Stimulated activated CD4-positive, alpha-beta T cell treated with anti-CD3 and anti-CD28 coated beads, Interleukin-4, amount 100 ng/mL, for 4 hours (primary cell): Measurements from ENCODE around the gene AP2B1.
A peak's percentile ranks its signal among the peaks of the same experiment; 100 is the strongest.

Source experiments
- DNase-seq, 2 experiments: peaks; one replicate each; pipeline ENCODE4 v3.0.0-alpha.2; 2020

The AP2B1 gene

GRCh38 chr17:35705230-35705629 lies 118.1 kb downstream of the AP2B1 start:
- no peak for DNase-seq

DNA sequence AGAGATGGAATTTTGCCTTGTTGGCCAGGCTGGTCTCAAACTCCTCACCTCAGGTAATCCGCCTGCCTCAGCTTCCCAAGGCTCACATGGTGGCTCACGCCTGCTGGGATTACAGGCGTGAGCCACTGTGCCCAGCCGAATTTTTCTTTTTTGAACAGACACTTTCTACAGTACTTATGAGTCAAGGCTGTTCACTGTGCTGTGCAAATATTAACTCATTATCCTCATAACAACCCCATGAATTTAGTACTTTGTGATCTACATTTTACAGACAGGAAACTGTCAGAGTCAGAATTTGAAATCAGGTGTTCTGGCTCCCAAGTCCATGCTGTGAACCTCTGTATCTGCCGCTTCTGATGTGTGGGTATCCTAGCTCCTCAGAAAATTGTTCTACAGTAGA lies 118.6 kb downstream of the AP2B1 start:
- DNase-seq = no peak

DNA sequence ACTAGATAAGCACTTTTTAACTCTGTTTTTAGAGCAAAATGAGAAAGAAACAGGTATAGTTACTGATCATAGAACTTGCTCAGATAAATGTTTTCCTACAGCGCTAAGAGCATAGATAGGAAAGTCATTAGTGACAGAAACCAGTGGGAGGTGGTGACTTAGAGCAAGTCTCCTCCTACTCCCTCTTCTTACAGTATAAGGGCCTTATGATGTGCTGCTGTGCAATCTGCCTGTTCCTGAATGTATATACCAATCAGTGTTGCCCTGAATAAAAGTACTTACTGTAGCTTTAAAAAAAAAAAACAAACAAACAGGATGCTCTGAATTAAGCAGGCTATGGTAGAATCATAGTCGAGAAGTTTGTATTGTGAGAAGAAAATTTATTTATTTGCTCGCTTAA lies 121.0 kb downstream of the AP2B1 start:
- no peak for DNase-seq

DNA sequence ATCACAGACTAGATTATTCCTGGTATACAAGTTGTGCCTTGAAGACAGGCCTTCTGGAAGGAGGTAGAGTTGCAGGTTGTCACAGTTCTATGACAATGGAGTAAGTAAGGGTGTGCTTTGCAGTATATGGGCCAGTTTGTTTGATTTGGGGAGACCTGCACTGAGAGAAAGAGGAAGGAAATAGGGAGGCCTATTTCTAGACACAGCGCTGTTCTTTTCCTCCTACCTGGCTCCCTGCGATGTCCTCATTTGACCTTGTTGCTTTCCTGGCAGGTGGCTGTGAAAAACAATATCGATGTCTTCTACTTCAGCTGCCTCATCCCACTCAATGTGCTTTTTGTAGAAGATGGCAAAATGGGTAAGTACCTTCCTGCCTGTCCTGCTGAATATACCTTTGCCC lies 121.8 kb downstream of the AP2B1 start:
- no peak for DNase-seq

GRCh38 chr17:35709874-35710273 lies 122.8 kb downstream of the AP2B1 start:
- DNase-seq = no peak

DNA sequence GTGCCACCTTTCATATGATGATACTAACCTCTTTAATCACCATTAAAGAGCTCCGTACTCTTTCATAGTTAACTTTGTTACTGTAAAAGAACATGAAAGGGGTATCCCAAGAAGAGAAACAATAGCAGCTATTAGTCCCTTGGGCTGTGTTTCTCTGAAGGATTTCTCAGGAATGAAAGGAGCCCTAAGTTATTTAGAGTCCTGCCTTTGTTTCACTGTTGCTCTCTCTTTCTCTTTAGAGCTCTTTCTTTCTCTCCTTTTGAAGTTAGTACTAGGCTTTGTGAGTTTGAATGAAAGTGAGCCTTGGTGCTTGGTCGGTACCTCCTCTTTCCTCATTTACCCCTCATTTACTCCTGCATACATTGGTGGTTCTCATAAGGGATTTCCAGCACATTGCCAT lies 123.8 kb downstream of the AP2B1 start:
- DNase-seq = no peak

DNA sequence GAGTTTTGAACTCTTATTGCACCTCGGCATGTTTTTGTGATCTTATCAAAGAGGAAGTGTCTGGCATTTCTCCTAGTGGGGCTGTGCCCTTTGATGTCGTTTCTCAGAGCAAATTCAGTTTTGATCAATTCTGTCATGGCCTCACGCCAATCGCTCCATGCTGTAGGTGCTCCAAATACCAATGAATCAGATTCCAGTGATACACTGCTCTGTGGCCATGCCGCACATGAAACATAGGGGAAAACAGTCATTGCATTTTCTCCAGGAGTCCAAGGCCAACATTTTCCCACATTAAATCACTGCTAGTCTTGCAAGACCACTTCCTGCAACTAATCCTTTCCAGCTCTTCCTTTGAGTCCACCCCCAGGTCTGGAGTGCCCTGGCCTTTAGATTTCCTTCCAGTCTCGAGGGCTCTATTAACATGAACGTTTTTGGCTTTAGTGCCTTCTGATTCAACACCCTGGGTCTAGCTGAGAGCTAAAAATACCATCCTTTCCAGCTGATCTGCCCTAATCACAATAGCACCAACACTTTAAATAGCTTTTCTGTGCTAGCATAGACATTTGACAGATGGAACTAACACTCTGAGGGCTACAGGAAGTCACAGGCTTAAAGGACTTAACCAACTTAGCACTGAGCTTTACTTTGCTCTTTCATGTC lies 126.1 kb downstream of the AP2B1 start:
- DNase-seq = no peak

GRCh38 chr17:35714988-35715387 lies 127.9 kb downstream of the AP2B1 start:
- no peak for DNase-seq

DNA sequence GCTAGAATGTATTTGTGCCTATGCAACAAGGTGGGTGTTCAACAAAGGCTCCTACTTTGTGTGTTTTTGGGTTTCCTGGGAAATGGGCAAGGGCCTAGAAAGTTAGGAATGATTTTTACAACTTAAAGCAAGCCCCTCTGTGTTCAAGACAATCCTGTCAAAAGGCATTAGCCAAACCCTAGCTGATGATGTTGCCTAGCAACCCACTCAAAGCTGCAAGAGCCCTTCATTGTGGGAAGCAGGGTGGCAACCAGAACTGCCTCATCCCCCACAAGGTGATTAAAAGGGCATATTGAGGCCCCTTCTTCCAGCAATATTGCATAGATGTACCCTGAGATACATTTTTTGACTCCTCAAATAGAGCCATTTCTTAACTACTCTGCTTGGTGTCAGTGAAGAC lies 128.3 kb downstream of the AP2B1 start:
- no peak for DNase-seq

GRCh38 chr17:35716173-35716572 lies 129.1 kb downstream of the AP2B1 start:
- DNase-seq = no peak

GRCh38 chr17:35716897-35717465 lies 129.9 kb downstream of the AP2B1 start:
- DNase-seq = no peak

GRCh38 chr17:35717475-35717874 lies 130.4 kb downstream of the AP2B1 start:
- no peak for DNase-seq

GRCh38 chr17:35723735-35724134 lies 136.6 kb downstream of the AP2B1 start:
- DNase-seq = no peak

- DNase-seq = no peak
These were observed 137.9 kb downstream of the AP2B1 start for GRCh38 chr17:35725058-35725457.

DNA sequence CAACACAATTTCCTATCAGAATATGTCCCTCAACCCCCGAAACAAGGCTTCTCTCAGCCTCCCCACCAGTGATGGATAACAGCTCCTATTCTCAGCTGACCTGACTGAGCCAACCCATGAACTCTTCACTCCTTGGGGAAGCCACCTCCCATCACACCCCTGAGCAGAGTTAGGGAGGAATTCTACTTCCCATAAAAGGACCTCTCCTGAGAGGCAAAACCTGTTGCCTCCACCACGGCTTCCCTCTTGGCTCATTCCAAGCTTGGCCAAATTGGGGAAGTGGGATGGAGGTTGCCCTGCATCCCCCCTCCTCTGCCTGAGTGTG lies 138.6 kb downstream of the AP2B1 start:
- no peak for DNase-seq

GRCh38 chr17:35726127-35726952 lies 139.2 kb downstream of the AP2B1 start:
- no peak for DNase-seq

- DNase-seq = no peak
These were observed 139.9 kb downstream of the AP2B1 start for GRCh38 chr17:35726953-35727460.

DNA sequence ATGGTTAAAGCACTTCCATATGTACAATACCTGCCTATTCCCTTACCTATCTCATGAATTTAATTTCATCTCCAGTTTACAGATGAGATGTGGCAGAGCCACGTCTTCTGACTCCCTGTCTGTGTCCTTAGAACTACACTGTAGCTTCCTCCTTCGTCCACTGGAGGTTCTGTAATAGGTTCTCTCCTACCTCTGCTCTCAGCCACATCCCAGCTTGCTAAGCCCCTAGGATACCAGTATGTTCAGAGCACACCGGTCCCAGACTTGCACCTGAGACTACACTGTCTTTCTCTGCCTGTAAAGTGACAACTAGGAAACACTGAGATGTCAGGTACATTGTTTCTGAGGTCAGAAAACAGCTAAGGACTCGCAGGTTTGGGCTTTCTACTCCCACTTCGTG lies 140.5 kb downstream of the AP2B1 start:
- no peak for DNase-seq

DNA sequence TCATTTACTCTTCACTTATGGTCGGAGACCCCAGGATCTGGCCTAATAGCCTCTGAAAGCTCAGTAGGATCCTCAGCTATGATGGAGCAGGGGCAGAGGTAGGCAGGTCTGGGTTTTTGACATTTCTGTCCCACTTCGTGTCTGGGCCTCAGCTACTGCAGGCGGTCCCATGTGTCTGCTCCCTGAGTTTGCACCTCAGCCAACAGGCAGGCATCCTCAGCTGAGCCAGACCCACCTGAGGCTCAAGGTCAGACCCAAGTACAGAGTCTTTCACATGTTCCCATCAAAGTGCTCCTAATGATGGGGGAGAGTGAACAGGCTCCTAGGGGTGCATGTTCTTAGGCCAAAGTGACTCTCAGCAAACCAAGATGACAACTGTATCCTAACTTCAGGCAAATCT lies 141.4 kb downstream of the AP2B1 start:
- no peak for DNase-seq

DNA sequence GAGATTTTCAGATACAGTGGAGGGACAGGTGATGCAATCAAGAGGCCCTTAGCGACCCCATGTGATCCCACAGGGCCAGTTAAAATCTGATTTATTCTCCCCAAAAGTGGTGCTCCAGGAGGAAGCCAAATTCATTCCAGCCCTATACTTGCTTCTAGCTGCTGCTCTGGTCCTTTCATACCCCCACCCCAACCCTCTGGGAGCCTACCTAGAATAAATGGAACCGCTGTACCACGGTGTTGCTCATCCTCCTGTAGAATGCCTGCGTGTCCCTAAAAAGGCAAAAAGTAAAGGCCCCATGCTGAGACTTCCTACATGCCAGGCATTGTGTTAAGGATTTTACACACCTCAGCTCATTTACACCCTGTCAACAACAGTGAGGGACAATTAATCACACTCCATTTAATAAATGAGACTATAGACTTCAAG lies 142.3 kb downstream of the AP2B1 start:
- DNase-seq = no peak

GRCh38 chr17:35730400-35731005 lies 143.4 kb downstream of the AP2B1 start:
- DNase-seq = no peak

- DNase-seq = peak; percentile 58 to 61
These were observed 144.3 kb downstream of the AP2B1 start, which contains the start of gene RASL10B for GRCh38 chr17:35731239-35731916. RASL10B (plus strand) TSS chr17:35731639; CDS start chr17:35735185, 3,546 bp downstream.
